Globus pallidus (tissue), 1 donor: ENCODE measurements around the gene ZSWIM4.
"Not testable (repeated sequence)": the region's sequence is repeated elsewhere in the genome, so short reads cannot be mapped to it uniquely, and the experiment has no call there.

Source experiments
- DNase-seq: peaks from one replicate; pipeline ENCODE4 v3.0.0-alpha.2; 2015; ENCODE audit warnings: low spot score

ZSWIM4 gene

GRCh38 chr19:13850910-13851733 is 55.9 kb downstream of the ZSWIM4 start:
- DNase-seq, result peak; percentile 79

GRCh38 chr19:13851734-13852114 is 56.5 kb downstream of the ZSWIM4 start:
- DNase-seq, result not testable (repeated sequence)

DNA sequence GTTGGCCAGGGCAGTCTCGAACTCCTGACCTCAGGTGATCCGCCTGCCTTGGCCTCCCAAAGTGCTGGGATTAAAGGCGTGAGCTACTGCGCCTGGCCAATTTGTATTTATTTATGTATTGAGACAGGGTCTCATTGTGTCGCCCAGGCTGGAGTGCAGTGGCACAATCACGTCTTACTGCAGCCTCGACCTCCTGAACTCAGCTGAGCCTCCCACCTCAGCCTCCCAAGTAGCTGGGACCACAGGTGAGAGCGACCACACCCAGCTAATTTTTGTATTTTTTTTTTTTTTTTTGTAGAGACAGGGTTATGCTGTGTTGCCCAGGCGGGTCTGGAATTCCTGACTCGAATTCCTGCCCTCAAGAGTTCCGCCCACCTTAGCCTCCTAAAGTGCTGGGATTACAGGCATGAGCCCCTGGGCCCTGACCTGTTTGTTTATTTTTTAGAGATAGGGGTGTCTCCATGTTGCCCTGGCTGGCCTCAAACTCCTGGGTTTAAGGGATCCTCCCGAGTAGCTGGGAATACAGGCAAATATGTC is 57.0 kb downstream of the ZSWIM4 start:
- not testable (repeated sequence) for DNase-seq

DNA sequence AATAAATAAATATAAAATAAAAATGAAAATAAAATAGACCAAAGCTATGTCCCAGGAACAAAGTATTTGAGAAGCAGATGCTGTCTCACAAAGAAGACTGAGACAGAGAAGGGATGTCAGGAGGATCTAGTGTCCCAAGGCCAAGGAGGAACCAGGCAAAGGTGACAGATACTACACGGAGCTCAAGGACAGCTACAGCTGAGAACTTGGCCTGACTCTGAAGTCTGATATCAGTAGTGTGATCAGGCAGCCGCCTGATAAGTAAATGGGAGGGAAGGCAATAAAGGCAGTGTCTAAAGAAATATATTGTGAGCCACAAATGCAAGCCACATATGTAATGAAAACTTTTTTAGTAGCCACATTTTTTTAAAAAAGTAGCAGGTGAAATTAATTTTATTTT is 61.3 kb downstream of the ZSWIM4 start:
- no peak for DNase-seq

- DNase-seq, result no peak
Observed at GRCh38 chr19:13859361-13859880, 64.2 kb downstream of the ZSWIM4 start.

DNA sequence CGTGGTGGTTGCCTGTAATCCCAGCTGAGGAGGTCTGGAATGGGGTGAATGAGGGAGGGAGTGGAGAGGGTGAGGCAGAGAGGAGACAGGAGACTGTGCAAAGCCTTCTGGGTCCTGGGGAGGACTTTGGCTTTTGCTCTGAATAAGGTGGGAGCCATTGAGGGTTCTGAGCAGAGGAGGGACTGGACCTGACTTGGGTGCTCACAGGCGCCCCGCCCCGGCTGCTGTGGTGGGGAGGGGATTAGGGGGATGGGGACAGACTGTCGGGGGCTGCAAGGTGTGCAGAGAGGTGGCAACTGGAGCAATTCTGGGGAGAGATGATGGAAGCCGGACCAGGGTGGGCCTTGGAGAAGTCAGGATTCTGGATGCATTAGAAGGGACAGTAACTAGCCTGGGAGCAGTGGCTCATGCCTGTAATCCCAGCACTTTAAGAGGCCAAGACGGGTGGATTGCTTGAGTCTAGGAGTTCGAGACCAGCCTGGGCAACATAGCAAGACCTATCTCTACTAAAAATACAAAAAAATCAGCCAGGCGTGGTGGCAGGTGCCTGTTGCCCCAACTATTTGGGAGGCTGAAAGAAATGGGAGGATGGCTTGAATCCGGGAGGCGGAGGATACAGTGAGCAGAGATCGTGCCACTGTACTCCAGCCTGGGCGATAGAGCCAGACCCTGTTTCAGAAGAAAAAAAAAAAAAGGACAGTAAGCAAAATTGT is 65.6 kb downstream of the ZSWIM4 start:
- DNase-seq, result no peak

DNA sequence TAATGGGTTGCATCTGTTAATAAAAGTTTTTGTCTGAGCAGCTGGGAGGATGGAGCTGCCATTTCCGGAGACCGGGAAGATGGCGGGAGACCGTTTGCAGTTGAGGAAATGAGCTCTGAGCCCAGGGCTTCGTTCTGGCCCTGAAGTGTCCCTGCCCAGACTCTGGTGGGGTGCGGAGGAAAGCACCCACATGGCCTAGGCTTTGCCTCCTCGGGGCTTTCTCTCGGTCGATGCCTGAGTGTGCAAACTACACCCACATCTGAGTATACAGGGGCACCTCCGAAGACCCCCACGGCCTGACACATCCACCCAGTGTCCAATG is 66.1 kb downstream of the ZSWIM4 start:
- DNase-seq, result no peak

GRCh38 chr19:13861714-13862531 is 66.7 kb downstream of the ZSWIM4 start:
- DNase-seq, result peak; percentile 88

- no peak for DNase-seq
Observed at GRCh38 chr19:13864046-13864666, 68.9 kb downstream of the ZSWIM4 start.

- DNase-seq, result no peak
Observed at GRCh38 chr19:13864667-13865570, 69.7 kb downstream of the ZSWIM4 start.

GRCh38 chr19:13865571-13866462 is 70.6 kb downstream of the ZSWIM4 start:
- no peak for DNase-seq

DNA sequence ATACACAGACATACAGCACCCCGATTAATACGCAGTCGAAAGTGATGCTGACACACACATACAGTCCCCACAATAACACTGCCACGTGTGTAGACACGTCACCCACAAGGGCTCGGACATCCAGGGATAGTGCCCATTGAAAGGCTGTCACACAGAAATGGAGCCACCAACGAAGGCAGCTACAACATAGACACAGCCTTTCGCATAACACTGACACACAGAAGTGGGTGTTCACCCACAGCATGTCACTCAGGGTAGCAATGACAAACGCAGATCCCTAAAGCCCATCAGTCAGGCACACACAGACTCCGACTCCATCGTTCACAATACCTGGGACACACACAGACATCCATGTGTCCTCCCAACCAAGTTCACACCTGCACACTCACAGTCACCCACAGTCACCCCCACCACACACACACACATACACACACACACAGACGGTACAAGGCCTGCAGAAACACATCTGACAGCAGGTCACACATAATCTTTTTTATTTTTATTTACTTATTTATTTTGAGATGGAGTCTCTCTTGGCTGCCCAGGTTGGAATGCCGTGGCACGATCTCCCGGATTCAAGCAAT is 71.3 kb downstream of the ZSWIM4 start:
- DNase-seq, result no peak

DNA sequence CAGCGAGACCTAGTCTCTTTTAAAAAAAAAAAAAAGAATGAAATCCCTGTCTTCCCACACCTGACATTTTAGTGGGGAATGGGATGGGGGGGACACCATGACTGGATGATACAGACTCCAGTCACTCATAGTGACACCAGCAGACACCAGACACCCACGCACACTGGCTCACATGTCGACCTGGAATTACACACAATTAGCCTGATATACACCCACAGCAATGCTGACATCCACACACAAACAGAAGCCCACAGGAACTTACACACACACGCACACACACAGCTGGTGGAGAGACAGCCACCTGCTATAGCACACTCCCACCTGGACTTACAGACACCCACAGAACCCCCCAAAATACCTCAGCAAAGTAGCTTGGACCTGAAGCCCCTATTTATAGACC is 73.4 kb downstream of the ZSWIM4 start:
- no peak for DNase-seq

DNA sequence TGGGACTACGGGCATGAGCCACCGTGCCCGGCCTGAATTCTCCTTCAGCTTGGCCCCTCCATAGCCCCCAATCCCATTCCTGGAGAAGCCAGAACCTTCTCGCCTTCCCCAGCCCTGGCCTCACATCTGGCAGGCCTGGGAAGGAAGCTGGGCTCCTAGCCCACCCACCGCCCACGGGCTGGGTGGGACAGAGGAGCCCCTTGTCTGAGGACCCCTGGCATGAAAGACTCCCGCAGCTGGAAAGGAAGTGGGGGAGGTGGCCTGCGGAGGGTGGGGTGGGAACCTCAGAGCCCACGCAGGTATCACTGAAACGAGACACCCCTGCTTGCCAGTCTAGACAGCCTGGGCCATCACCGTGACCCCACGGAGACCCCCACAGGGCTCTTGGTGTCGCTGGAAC is 74.0 kb downstream of the ZSWIM4 start:
- DNase-seq, result no peak

- no peak for DNase-seq
Observed at GRCh38 chr19:13870873-13871272, 75.6 kb downstream of the ZSWIM4 start.

GRCh38 chr19:13872339-13872694 is 77.1 kb downstream of the ZSWIM4 start:
- no peak for DNase-seq

DNA sequence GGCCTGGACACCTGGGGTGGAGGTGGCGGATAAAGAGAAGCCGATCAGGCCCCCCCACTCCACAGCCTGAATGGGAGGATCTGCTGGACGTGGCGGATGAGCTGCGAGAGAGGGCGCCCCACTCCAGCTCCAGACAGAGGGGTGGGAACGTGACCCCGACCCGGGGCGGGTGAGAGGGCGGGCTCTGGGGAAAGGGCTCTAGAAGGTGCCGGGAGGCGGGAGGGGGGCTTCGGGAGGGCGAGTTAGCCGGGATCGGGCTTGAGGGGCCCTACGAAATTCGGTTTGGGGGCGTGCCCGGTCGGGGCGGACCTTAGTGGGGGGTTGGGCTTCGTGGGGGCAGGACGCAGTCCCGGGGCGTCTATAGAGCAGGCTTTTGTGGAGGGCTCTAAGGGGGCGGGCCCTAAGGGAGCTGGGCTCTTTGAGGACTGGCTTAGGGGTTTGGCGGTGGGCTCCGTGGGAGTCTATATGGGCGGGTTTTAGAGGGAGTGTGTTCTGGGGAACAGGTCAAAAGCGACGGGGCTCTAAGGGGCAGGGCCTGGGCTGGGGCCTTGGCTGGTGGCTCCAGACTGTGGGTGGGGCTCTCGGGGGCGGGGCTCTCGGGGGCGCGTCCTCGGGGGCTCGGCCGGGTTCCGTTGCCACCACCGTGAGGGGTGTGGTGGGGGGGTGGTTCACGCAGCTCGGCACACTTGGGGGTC is 77.6 kb downstream of the ZSWIM4 start:
- no peak for DNase-seq

- DNase-seq, result no peak
Observed at GRCh38 chr19:13873834-13874515, 78.7 kb downstream of the ZSWIM4 start.
